Measurements from ENCODE around the gene PDIA5.

DNA sequence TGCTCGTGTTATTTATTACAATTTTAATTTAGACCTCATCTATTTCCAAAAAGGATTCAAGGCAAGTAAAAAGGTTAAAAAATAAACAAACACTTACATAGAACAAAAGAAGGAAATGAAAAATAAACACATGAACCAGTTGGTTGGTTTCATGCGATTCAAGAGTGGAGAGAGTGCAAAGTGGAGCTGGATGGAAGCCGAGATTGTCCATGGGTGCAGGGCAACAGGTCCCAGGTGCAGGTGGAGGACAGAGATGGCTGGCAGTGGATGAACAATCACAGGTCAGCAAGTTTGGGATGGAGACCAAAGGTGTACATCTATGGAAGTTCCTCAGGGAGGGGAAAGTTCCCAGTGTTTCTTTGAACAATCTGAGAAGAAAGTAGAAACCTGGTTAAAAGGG lies 27.6 kb upstream of the PDIA5 start:
- TF ChIP-seq, protein P1, sequence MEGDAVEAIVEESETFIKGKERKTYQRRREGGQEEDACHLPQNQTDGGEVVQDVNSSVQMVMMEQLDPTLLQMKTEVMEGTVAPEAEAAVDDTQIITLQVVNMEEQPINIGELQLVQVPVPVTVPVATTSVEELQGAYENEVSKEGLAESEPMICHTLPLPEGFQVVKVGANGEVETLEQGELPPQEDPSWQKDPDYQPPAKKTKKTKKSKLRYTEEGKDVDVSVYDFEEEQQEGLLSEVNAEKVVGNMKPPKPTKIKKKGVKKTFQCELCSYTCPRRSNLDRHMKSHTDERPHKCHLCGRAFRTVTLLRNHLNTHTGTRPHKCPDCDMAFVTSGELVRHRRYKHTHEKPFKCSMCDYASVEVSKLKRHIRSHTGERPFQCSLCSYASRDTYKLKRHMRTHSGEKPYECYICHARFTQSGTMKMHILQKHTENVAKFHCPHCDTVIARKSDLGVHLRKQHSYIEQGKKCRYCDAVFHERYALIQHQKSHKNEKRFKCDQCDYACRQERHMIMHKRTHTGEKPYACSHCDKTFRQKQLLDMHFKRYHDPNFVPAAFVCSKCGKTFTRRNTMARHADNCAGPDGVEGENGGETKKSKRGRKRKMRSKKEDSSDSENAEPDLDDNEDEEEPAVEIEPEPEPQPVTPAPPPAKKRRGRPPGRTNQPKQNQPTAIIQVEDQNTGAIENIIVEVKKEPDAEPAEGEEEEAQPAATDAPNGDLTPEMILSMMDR (optimal IDR thresholded peaks at IDR 0.05 in 1 of 3, IDR thresholded peaks at IDR 0.05 in 1 of 3, conservative IDR thresholded peaks at IDR 0.05 in 1 of 3; ENCODE audit: extremely low read depth in 1 of 3, insufficient read depth in 2 of 3, low read length in 3 of 3) = no peak
- TF ChIP-seq EZH2 (IDR thresholded peaks at IDR 0.05; ENCODE audit: low read length) = no peak

Data from keratinocyte (primary cell).